ENCODE measurements around the gene BFSP1. TPM values are rescaled to one million over a fixed set of nuclear protein-coding genes. Genes with fewer than 3 reads are reported as not detected.

BFSP1 gene
- total RNA-seq, 1 donor from 2014 or later, result 4.2 TPM

- no peaks in the 10 kb centered on the region for H3K36me3 Mint-ChIP-seq (ENCODE audit: low read depth, unreplicated experiment)
- Histone ChIP-seq H4K20me1 (ENCODE audit: insufficient read depth, low read length) (no peaks in the 10 kb centered on the region), H3K4me3 (ENCODE audit: insufficient read depth, low read depth, low read length) (no peak overlapping the region), H3K27me3 (ENCODE audit: insufficient read depth, low read length) (no peaks in the 10 kb centered on the region), H3K36me3 (ENCODE audit: insufficient read depth, low read length) (no peaks in the 10 kb centered on the region), H3K79me2 (ENCODE audit: insufficient read depth, low read length) (no peaks in the 10 kb centered on the region), H3K9ac (ENCODE audit: low read length) (no peak overlapping the region), H3K9me3 (ENCODE audit: insufficient read depth, low read depth, low read length) (no peaks in the 10 kb centered on the region), H3K4me1 (ENCODE audit: insufficient read depth, low read length) (no peaks in the 10 kb centered on the region), H2AFZ (ENCODE audit: low read depth, low read length) (no peak overlapping the region), H3K4me2 (ENCODE audit: low read length) (no peak overlapping the region), H3K27ac (ENCODE audit: low read depth, low read length) (no peak overlapping the region)
- H3K27me3 Mint-ChIP-seq (ENCODE audit: low read depth, unreplicated experiment), result peaks cover 2% of the 10 kb centered on the region
- DNase-seq (ENCODE audit: low read depth) (no peak), FAIRE-seq (no peak)
- H3K27ac Mint-ChIP-seq (ENCODE audit: unreplicated experiment), result no peak overlapping the region
- H3K4me1 Mint-ChIP-seq (ENCODE audit: low read depth, unreplicated experiment), result no peaks in the 10 kb centered on the region
- no peak for TF ChIP-seq CTCF (IDR thresholded peaks at IDR 0.05; ENCODE audit: insufficient read depth, low read depth, low read length)
- no peak for TF ChIP-seq EZH2 (IDR thresholded peaks at IDR 0.05; ENCODE audit: insufficient read depth, low read length)
- H3K4me3 Mint-ChIP-seq (ENCODE audit: unreplicated experiment), result no peak overlapping the region
- peaks cover 2% of the 10 kb centered on the region for H3K9me3 Mint-ChIP-seq (ENCODE audit: unreplicated experiment)
These were observed 64.0 kb downstream of the BFSP1 start for GRCh38 chr20:17467120-17467655.

GRCh38 chr20:17466641-17467040 lies 64.5 kb downstream of the BFSP1 start:
- no peak for TF ChIP-seq EZH2 (IDR thresholded peaks at IDR 0.05; ENCODE audit: insufficient read depth, low read length)
- TF ChIP-seq CTCF (IDR thresholded peaks at IDR 0.05; ENCODE audit: insufficient read depth, low read depth, low read length), result no peak
- no peaks in the 10 kb centered on the region for H3K9me3 ChIP-seq (ENCODE audit: insufficient read depth, low read depth, low read length)
- H3K27me3 ChIP-seq (ENCODE audit: insufficient read depth, low read length), result no peaks in the 10 kb centered on the region
- no peaks in the 10 kb centered on the region for H3K36me3 ChIP-seq (ENCODE audit: insufficient read depth, low read length)
- DNase-seq (ENCODE audit: low read depth), result no peak
- no peak overlapping the region for H3K9ac ChIP-seq (ENCODE audit: low read length)
- Mint-ChIP-seq H3K27me3 (ENCODE audit: low read depth, unreplicated experiment) (peaks cover 2% of the 10 kb centered on the region), H3K9me3 (ENCODE audit: unreplicated experiment) (peaks cover 2% of the 10 kb centered on the region), H3K27ac (ENCODE audit: unreplicated experiment) (no peak overlapping the region), H3K4me3 (ENCODE audit: unreplicated experiment) (no peak overlapping the region), H3K36me3 (ENCODE audit: low read depth, unreplicated experiment) (no peaks in the 10 kb centered on the region), H3K4me1 (ENCODE audit: low read depth, unreplicated experiment) (no peaks in the 10 kb centered on the region)
- H4K20me1 ChIP-seq (ENCODE audit: insufficient read depth, low read length), result no peaks in the 10 kb centered on the region
- no peak overlapping the region for H2AFZ ChIP-seq (ENCODE audit: low read depth, low read length)
- no peaks in the 10 kb centered on the region for H3K4me1 ChIP-seq (ENCODE audit: insufficient read depth, low read length)
- H3K79me2 ChIP-seq (ENCODE audit: insufficient read depth, low read length), result no peaks in the 10 kb centered on the region
- no peak overlapping the region for H3K27ac ChIP-seq (ENCODE audit: low read depth, low read length)
- no peak overlapping the region for H3K4me2 ChIP-seq (ENCODE audit: low read length)
- FAIRE-seq, result no peak
- no peak overlapping the region for H3K4me3 ChIP-seq (ENCODE audit: insufficient read depth, low read depth, low read length)

- FAIRE-seq, result no peak
- H3K27me3 ChIP-seq (ENCODE audit: insufficient read depth, low read length), result no peaks in the 10 kb centered on the region
These were observed 65.9 kb downstream of the BFSP1 start for GRCh38 chr20:17465236-17465635.

More at GRCh38 chr20:17465236-17465635, 65.9 kb downstream of the BFSP1 start:
- Mint-ChIP-seq H3K9me3 (ENCODE audit: unreplicated experiment) (peaks cover 2% of the 10 kb centered on the region), H3K36me3 (ENCODE audit: low read depth, unreplicated experiment) (no peaks in the 10 kb centered on the region), H3K27me3 (ENCODE audit: low read depth, unreplicated experiment) (no peaks in the 10 kb centered on the region), H3K4me3 (ENCODE audit: unreplicated experiment) (no peak overlapping the region), H3K4me1 (ENCODE audit: low read depth, unreplicated experiment) (no peaks in the 10 kb centered on the region), H3K27ac (ENCODE audit: unreplicated experiment) (no peak overlapping the region)
- no peaks in the 10 kb centered on the region for H4K20me1 ChIP-seq (ENCODE audit: insufficient read depth, low read length)
- no peaks in the 10 kb centered on the region for H3K36me3 ChIP-seq (ENCODE audit: insufficient read depth, low read length)
- H3K9me3 ChIP-seq (ENCODE audit: insufficient read depth, low read depth, low read length), result no peaks in the 10 kb centered on the region
- no peak overlapping the region for H3K9ac ChIP-seq (ENCODE audit: low read length)
- H3K79me2 ChIP-seq (ENCODE audit: insufficient read depth, low read length), result no peaks in the 10 kb centered on the region
- H2AFZ ChIP-seq (ENCODE audit: low read depth, low read length), result no peak overlapping the region
- no peak for DNase-seq (ENCODE audit: low read depth)
- no peak overlapping the region for H3K27ac ChIP-seq (ENCODE audit: low read depth, low read length)
- TF ChIP-seq EZH2 (IDR thresholded peaks at IDR 0.05; ENCODE audit: insufficient read depth, low read length), result no peak
- TF ChIP-seq CTCF (IDR thresholded peaks at IDR 0.05; ENCODE audit: insufficient read depth, low read depth, low read length), result no peak
- H3K4me1 ChIP-seq (ENCODE audit: insufficient read depth, low read length), result no peaks in the 10 kb centered on the region
- H3K4me3 ChIP-seq (ENCODE audit: insufficient read depth, low read depth, low read length), result no peak overlapping the region
- no peak overlapping the region for H3K4me2 ChIP-seq (ENCODE audit: low read length)

Measured in astrocyte (in vitro differentiated cells and primary cell).